ENCODE results near the gene HOXC5. TPM values are rescaled to one million over a fixed set of nuclear protein-coding genes. Genes with fewer than 3 reads are reported as not detected.

HOXC5 gene
- total RNA-seq, 2 experiments from 2014 or later, result not detected

- Mint-ChIP-seq H3K4me3 (peak overlapping the region; percentile 59), H3K4me1 (peaks cover 31% of the 10 kb centered on the region), H3K27me3 (peaks cover 81% of the 10 kb centered on the region), H3K36me3 (ENCODE audit: low read depth) (no peaks in the 10 kb centered on the region), H3K27ac (no peak overlapping the region), H3K9me3 (ENCODE audit: low read depth) (no peaks in the 10 kb centered on the region)
- ATAC-seq (no peak), DNase-seq (peak; percentile 62)
- CTCF ChIA-PET, result interaction anchor here (0.8 to 6.4 kb wide), 9 partner anchors 9 to 370 kb away, joined by 3 to 71 read pairs (median 3); partner anchors contain the start of genes HOXC5 and HOXC9
- intact Hi-C loops (cut with DNase I, micrococcal nuclease), result loop anchor here in 1 of 2 experiments (5.0 kb wide), 1 partner anchor 38 kb away; no protein-coding TSS in a partner anchor
- POLR2A ChIA-PET, result interaction anchor here (0.7 kb wide), 1 partner anchor 14 kb away, joined by 6 read pairs; no protein-coding TSS in a partner anchor
These were observed 23.4 kb upstream of the HOXC5 start for GRCh38 chr12:54009171-54010052.

- H3K27ac Mint-ChIP-seq, result no peak overlapping the region
- H3K27me3 Mint-ChIP-seq, result peaks cover 84% of the 10 kb centered on the region
- DNase-seq (no peak), ATAC-seq (no peak)
- H3K4me1 Mint-ChIP-seq, result peaks cover 35% of the 10 kb centered on the region
- POLR2A ChIA-PET, result no interaction called here
- H3K4me3 Mint-ChIP-seq, result no peak overlapping the region
- no peaks in the 10 kb centered on the region for H3K9me3 Mint-ChIP-seq (ENCODE audit: low read depth)
- H3K36me3 Mint-ChIP-seq (ENCODE audit: low read depth), result no peaks in the 10 kb centered on the region
- CTCF ChIA-PET, result interaction anchor here (0.8 to 6.4 kb wide), 5 partner anchors 22 to 369 kb away, joined by 3 to 71 read pairs (median 4); partner anchors contain the start of gene HOXC5
- intact Hi-C loops (cut with DNase I, micrococcal nuclease), result no loop called here
These were observed 22.5 kb upstream of the HOXC5 start for GRCh38 chr12:54010053-54010971.

- ChIA-PET POLR2A (no interaction called here), CTCF (interaction anchor here (0.8 to 1.4 kb wide), 3 partner anchors 54 to 388 kb away, joined by 4 read pairs; no protein-coding TSS in a partner anchor)
- DNase-seq, result no peak
- H3K27me3 Mint-ChIP-seq, result peaks cover 81% of the 10 kb centered on the region
- H3K9me3 Mint-ChIP-seq (ENCODE audit: low read depth), result no peaks in the 10 kb centered on the region
- no peaks in the 10 kb centered on the region for H3K36me3 Mint-ChIP-seq (ENCODE audit: low read depth)
- H3K4me3 Mint-ChIP-seq, result no peak overlapping the region
- intact Hi-C loops (cut with DNase I, micrococcal nuclease), result no loop called here
- H3K4me1 Mint-ChIP-seq, result peaks cover 28% of the 10 kb centered on the region
- ATAC-seq, result no peak
- H3K27ac Mint-ChIP-seq, result no peak overlapping the region
These were observed 21.7 kb upstream of the HOXC5 start for GRCh38 chr12:54010972-54011664.

- no peaks in the 10 kb centered on the region for H3K9me3 Mint-ChIP-seq (ENCODE audit: low read depth)
- ChIA-PET POLR2A (no interaction called here), CTCF (interaction anchor here (0.6 to 1.4 kb wide), 6 partner anchors 11 to 388 kb away, joined by 3 to 6 read pairs (median 4); partner anchors contain the start of genes HOXC5 and HOXC9)
- no peak overlapping the region for H3K4me3 Mint-ChIP-seq
- DNase-seq (no peak), ATAC-seq (no peak)
- H3K36me3 Mint-ChIP-seq (ENCODE audit: low read depth), result no peaks in the 10 kb centered on the region
- H3K27me3 Mint-ChIP-seq, result peaks cover 76% of the 10 kb centered on the region
- no peak overlapping the region for H3K27ac Mint-ChIP-seq
- intact Hi-C loops (cut with DNase I, micrococcal nuclease), result no loop called here
- peaks cover 21% of the 10 kb centered on the region for H3K4me1 Mint-ChIP-seq
These were observed 21.0 kb upstream of the HOXC5 start for GRCh38 chr12:54011665-54012532.

GRCh38 chr12:54012631-54013409 is 20.0 kb upstream of the HOXC5 start:
- Mint-ChIP-seq H3K4me3 (no peak overlapping the region), H3K9me3 (ENCODE audit: low read depth) (no peaks in the 10 kb centered on the region), H3K27ac (no peak overlapping the region), H3K4me1 (peaks cover 27% of the 10 kb centered on the region), H3K36me3 (ENCODE audit: low read depth) (no peaks in the 10 kb centered on the region), H3K27me3 (peaks cover 73% of the 10 kb centered on the region)
- ATAC-seq (no peak), DNase-seq (no peak)
- ChIA-PET POLR2A (no interaction called here), CTCF (interaction anchor here (0.6 to 1.4 kb wide), 8 partner anchors 10 to 195 kb away, joined by 3 to 6 read pairs (median 4); partner anchors contain the start of genes HOXC5 and HOXC9)
- intact Hi-C loops (cut with DNase I, micrococcal nuclease), result no loop called here

GRCh38 chr12:54014377-54015017 is 18.4 kb upstream of the HOXC5 start:
- H3K4me1 Mint-ChIP-seq, result peaks cover 26% of the 10 kb centered on the region
- POLR2A ChIA-PET, result no interaction called here
- H3K27ac Mint-ChIP-seq, result no peak overlapping the region
- intact Hi-C loops (cut with DNase I, micrococcal nuclease), result no loop called here
- CTCF ChIA-PET, result interaction anchor here (0.7 to 1.3 kb wide), 5 partner anchors 89 to 268 kb away, joined by 3 to 4 read pairs (median 3); no protein-coding TSS in a partner anchor
- H3K36me3 Mint-ChIP-seq (ENCODE audit: low read depth), result no peaks in the 10 kb centered on the region
- H3K27me3 Mint-ChIP-seq, result peaks cover 61% of the 10 kb centered on the region
- DNase-seq, result no peak
- H3K9me3 Mint-ChIP-seq (ENCODE audit: low read depth), result no peaks in the 10 kb centered on the region
- ATAC-seq, result no peak
- no peak overlapping the region for H3K4me3 Mint-ChIP-seq

GRCh38 chr12:54015018-54015931 is 17.6 kb upstream of the HOXC5 start:
- CTCF ChIA-PET, result interaction anchor here (0.7 to 3.2 kb wide), 10 partner anchors 10 to 269 kb away, joined by 3 to 13 read pairs (median 3); no protein-coding TSS in a partner anchor
- Mint-ChIP-seq H3K27ac (no peak overlapping the region), H3K9me3 (ENCODE audit: low read depth) (no peaks in the 10 kb centered on the region), H3K4me1 (peaks cover 24% of the 10 kb centered on the region), H3K36me3 (ENCODE audit: low read depth) (no peaks in the 10 kb centered on the region), H3K27me3 (peaks cover 60% of the 10 kb centered on the region), H3K4me3 (no peak overlapping the region)
- ATAC-seq (no peak), DNase-seq (no peak)
- intact Hi-C loops (cut with DNase I, micrococcal nuclease), result no loop called here
- POLR2A ChIA-PET, result no interaction called here

GRCh38 chr12:54016051-54016450 is 16.8 kb upstream of the HOXC5 start:
- no peak overlapping the region for H3K4me3 Mint-ChIP-seq
- peaks cover 57% of the 10 kb centered on the region for H3K27me3 Mint-ChIP-seq
- H3K4me1 Mint-ChIP-seq, result peaks cover 23% of the 10 kb centered on the region
- intact Hi-C loops (cut with DNase I, micrococcal nuclease), result no loop called here
- no peaks in the 10 kb centered on the region for H3K9me3 Mint-ChIP-seq (ENCODE audit: low read depth)
- POLR2A ChIA-PET, result no interaction called here
- H3K36me3 Mint-ChIP-seq (ENCODE audit: low read depth), result no peaks in the 10 kb centered on the region
- no peak for DNase-seq
- CTCF ChIA-PET, result interaction anchor here (0.6 to 3.2 kb wide), 8 partner anchors 9 to 200 kb away, joined by 3 to 13 read pairs (median 3); no protein-coding TSS in a partner anchor
- no peak for ATAC-seq
- no peak overlapping the region for H3K27ac Mint-ChIP-seq

Data from activated CD4-positive, alpha-beta T cell treated with anti-CD3 and anti-CD28 coated beads for 36 hours (primary cell).